GM08714 (cell line): ENCODE data around the gene DYNLT2.
"Not testable (repeated sequence)": the region's sequence is repeated elsewhere in the genome, so short reads cannot be mapped to it uniquely, and the experiment has no call there.

Experiments used
- H3K4me3 ChIP-seq: fragments of 200-500 bp; sonication (Bioruptor generic); 2 replicates; pipeline ENCODE4 v1.5.1; 2014; ENCODE audit warnings: mild to moderate bottlenecking, low read length, inconsistent platforms
- ZNF274 ChIP-seq: IDR thresholded peaks from 2 replicates; pipeline ENCODE4 v1.6.1; 2012; ENCODE audit warnings: mild to moderate bottlenecking, low read depth, low read length

DYNLT2 gene

DNA sequence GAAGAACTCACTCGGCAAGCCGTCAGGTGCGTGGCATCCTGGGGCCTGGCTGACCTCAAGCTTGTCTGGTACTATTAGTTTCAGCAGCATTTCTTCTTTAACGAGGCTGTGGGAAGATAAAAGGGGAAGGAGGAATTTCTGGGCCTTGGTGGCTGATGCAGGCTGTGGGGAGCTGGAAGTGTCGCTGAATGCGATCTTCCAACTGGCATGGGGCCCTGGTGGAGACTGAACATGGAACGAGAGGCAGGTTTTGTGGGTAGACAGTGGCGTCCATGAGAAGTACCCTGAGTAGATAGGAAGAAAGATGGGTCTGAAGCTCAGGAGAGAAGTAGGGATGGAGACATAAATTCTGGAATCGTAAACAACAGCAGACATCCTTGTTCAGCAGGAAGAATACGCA is 23.9 kb upstream of the DYNLT2 start:
- no peak for TF ChIP-seq ZNF274
- H3K4me3 ChIP-seq, result no peak overlapping the region

GRCh38 chr6:169774347-169774746 is 23.0 kb upstream of the DYNLT2 start:
- no peak overlapping the region for H3K4me3 ChIP-seq
- no peak for TF ChIP-seq ZNF274

- TF ChIP-seq ZNF274, result no peak
- no peak overlapping the region for H3K4me3 ChIP-seq
Measured at GRCh38 chr6:169766921-169767736, 15.8 kb upstream of the DYNLT2 start.

- no peak for TF ChIP-seq ZNF274
- H3K4me3 ChIP-seq, result no peak overlapping the region
Measured at GRCh38 chr6:169766232-169766631, 14.9 kb upstream of the DYNLT2 start.

DNA sequence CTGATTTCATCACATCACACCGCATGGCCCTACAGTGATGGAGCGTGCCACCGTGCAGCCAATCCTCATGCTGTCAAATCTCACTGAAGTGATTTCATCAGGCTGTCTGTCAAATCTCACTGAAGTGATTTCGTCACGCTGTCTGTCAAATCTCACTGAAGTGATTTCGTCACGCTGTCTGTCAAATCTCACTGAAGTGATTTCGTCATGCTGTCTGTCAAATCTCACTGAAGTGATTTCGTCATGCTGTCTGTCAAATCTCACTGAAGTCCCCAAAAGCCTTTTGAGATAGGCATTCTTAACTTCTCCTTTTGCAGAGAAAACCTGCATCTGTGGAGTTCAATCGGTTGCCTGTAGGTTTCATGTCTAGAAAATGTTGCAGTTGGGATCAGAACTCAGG is 14.4 kb upstream of the DYNLT2 start:
- H3K4me3 ChIP-seq, result not testable (repeated sequence)

- TF ChIP-seq ZNF274, result no peak
- no peak overlapping the region for H3K4me3 ChIP-seq
Measured at GRCh38 chr6:169763881-169764280, 12.5 kb upstream of the DYNLT2 start.

DNA sequence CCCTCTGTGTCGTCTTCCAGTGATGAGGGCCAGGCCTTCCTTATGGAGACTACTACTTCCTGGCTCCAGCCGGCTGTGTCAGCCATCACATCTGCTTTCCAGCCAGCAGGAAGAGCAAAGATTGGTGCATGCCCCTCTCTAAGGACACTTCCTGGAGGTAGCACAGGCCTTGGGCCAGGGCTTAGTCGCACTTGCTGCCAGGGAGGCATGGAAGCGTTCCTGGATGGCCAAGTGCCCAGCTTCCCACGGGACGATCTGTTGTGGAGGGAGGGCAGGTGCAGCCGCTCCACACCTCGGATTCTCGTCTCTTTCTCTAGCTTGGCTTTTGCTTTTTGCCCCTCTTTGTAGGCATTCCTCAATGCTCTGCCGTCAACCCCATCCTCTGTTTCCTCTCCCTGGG is 11.9 kb upstream of the DYNLT2 start:
- no peak overlapping the region for H3K4me3 ChIP-seq
- no peak for TF ChIP-seq ZNF274

DNA sequence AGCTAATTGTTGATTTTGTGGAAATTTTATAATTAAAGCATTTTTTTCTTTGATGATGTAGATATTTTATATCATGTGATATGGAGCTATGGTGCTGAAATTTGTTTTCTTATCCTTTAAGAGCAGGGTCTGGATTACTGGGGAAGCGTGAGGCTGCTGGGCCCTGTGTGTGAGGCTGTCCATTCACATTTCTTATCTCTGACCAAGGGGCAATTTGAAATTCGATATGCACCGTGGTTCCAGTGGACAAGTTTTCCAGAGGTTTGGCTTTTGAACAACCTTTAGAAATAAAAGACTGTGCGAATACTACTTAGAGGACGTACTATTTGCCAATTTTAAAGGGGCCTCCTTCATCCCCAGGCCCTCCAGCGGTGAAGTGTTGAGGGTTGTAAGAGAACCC is 3.8 kb upstream of the DYNLT2 start:
- TF ChIP-seq ZNF274, result no peak
- H3K4me3 ChIP-seq, result no peak overlapping the region

DNA sequence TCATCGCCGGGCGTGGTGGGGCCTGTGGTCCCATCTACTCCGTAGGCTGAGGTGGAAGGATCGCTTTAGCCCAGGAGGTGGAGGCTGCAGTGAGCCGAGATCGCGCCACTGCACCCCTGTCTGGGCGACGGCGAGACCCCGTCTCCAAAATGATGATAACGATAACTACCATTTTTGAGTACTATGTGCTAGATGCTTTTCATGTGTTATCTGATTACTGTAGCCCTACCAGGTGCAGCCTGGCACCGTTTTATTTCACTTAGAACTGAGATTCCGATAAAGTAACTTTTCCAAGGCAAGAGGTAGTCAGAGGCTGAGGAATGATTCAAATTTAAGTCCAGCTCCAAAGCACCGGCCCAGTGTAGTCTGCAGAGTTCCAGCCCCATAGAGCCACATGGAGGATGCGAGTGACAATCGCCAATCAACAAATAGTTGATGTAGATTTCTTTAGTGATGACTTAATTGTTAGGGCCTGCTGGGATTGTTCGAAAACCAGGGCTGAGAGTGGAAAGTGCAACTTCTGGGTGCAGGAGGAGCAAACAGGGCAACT is 777 bp upstream of the DYNLT2 start:
- TF ChIP-seq ZNF274, result no peak
- H3K4me3 ChIP-seq, result peak overlapping the region; percentile 83

DNA sequence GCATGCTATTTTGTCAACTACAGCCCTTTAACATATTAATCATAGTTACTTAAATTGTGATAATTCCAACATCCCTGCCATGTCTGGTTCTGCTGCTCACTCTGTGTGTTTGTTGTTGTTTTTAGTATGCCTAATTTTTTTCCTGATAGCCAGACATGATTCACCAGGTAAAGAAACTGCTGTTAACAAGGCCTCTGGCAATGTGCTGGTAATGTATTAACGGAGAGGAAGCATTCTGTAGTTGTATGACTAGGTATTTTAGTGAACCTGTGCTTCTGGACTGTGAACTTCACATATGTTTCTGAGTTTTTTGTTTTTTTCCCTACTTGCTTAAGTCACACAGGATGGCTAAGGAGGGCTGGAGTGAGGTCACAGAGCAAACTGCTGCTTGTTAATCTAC is 4.8 kb downstream of the DYNLT2 start:
- TF ChIP-seq ZNF274, result no peak
- no peak overlapping the region for H3K4me3 ChIP-seq

- no peak overlapping the region for H3K4me3 ChIP-seq
- no peak for TF ChIP-seq ZNF274
Measured at GRCh38 chr6:169745405-169745804, 6.0 kb downstream of the DYNLT2 start.

- no peak overlapping the region for H3K4me3 ChIP-seq
- no peak for TF ChIP-seq ZNF274
Measured at GRCh38 chr6:169741344-169741743, 10.0 kb downstream of the DYNLT2 start.

DNA sequence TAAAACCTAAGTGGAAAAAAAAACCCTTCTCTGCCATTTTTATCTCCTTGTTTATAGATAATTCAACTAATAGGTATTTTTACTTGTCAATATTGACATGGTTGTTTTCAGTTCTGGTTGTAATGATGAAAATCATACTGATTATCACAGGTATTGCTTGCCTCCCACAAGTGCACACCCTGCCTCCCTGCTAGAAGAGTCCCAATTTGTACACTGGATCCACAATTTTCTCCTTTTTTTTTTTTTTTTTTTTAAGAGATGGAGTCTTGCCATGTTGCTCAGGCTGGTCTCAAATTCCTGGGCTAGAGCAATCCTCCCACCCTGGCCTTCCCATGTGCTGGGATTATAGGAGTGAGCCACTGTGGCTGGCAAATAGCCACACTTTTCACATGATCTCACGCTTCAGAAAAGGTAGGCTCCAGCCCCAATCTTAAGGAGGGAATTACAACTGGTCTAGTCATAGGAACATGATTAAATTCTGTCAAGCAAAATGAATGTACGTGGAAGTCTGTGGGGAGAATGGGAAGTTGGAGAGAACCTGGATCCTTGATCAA is 12.3 kb downstream of the DYNLT2 start:
- H3K4me3 ChIP-seq, result no peak overlapping the region
- no peak for TF ChIP-seq ZNF274

- TF ChIP-seq ZNF274, result no peak
- no peak overlapping the region for H3K4me3 ChIP-seq
Measured at GRCh38 chr6:169738204-169738975, 13.0 kb downstream of the DYNLT2 start.

DNA sequence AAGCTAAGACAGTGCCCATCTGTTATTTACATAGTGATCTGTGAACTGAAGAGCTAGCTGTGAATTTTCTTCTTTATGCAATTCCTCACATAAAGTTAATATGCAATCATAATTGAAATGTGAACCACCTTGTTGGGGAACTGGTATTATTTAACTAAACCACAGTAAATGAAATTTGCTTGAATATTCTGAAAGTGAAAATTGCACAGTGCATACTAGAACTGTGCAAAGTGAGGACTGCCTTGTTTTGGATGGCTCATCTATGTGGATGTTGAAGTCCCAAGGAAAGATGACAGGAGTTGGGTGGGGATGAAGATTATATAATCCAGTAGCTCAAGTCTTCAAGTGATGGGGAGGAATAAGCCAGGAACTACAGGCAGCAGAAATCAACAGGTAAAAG is 21.4 kb downstream of the DYNLT2 start:
- TF ChIP-seq ZNF274, result no peak

GRCh38 chr6:169726963-169727362 is 24.4 kb downstream of the DYNLT2 start:
- no peak overlapping the region for H3K4me3 ChIP-seq

More for the DNA sequence above, 21.4 kb downstream of the DYNLT2 start:
- H3K4me3 ChIP-seq, result no peak overlapping the region

More at GRCh38 chr6:169726963-169727362, 24.4 kb downstream of the DYNLT2 start:
- TF ChIP-seq ZNF274, result no peak
